SK-N-SH treated with all-trans-retinoic acid at 6 μM for 48 hours (cell line): ENCODE measurements around the gene SDK2.

Experiments used
- BACH2 ChIP-seq: fragments of 250-450 bp; sonication (Bioruptor Pico); IDR thresholded peaks from 2 replicates; pipeline ENCODE4 v1.9.0; 2021; ENCODE audit warnings: mild to moderate bottlenecking, borderline replicate concordance
- CSDC2 ChIP-seq: fragments of 250-450 bp; sonication (Bioruptor Pico); IDR thresholded peaks from 2 replicates; pipeline ENCODE4 v1.5.0; 2020; ENCODE audit warnings: mild to moderate bottlenecking, moderate library complexity
- ESRRG ChIP-seq: fragments of 250-450 bp; sonication (Bioruptor Pico); IDR thresholded peaks from 2 replicates; pipeline ENCODE4 v1.6.1; 2021; ENCODE audit warnings: mild to moderate bottlenecking
- POU6F1 ChIP-seq: fragments of 250-450 bp; sonication (Bioruptor Pico); IDR thresholded peaks from 2 replicates; pipeline ENCODE4 v1.8.0; 2021; ENCODE audit warnings: low read depth, mild to moderate bottlenecking, moderate library complexity, borderline replicate concordance
- RARB ChIP-seq: fragments of 250-450 bp; sonication (Bioruptor Pico); IDR thresholded peaks from 2 replicates; pipeline ENCODE4 v1.8.0; 2021; ENCODE audit warnings: mild to moderate bottlenecking, moderate library complexity
- ZC3H10 ChIP-seq: fragments of 250-450 bp; sonication (Bioruptor Pico); IDR thresholded peaks from 2 replicates; pipeline ENCODE4 v1.5.1; 2021; ENCODE audit warnings: mild to moderate bottlenecking, moderate library complexity
- ZFP3 ChIP-seq: fragments of 250-450 bp; sonication (Bioruptor Pico); IDR thresholded peaks from 2 replicates; pipeline ENCODE4 v1.5.0; 2020; ENCODE audit warnings: mild to moderate bottlenecking, moderate library complexity
- ZFP30 ChIP-seq: fragments of 450-650 bp; formaldehyde crosslinking; IDR thresholded peaks from 2 replicates; pipeline ENCODE4 v1.5.0; 2022; ENCODE audit warnings: mild to moderate bottlenecking, moderate library complexity
- ZNF70 ChIP-seq: fragments of 450-650 bp; formaldehyde crosslinking; IDR thresholded peaks from 2 replicates; pipeline ENCODE4 v1.5.0; 2020; ENCODE audit warnings: mild to moderate bottlenecking, moderate library complexity
- ZNF8 ChIP-seq: fragments of 450-650 bp; formaldehyde crosslinking; IDR thresholded peaks from 2 replicates; pipeline ENCODE4 v1.5.0; 2020; ENCODE audit warnings: mild to moderate bottlenecking, moderate library complexity
- TF ChIP-seq, protein P1 (sequence below): fragments of 250-450 bp; sonication (Bioruptor Pico); IDR thresholded peaks from 2 replicates; pipeline ENCODE4 v1.5.1; 2020; ENCODE audit warnings: low read depth, mild to moderate bottlenecking, moderate library complexity
- TF ChIP-seq, protein P2 (sequence below): fragments of 250-450 bp; sonication (Bioruptor Pico); IDR thresholded peaks from 2 replicates; pipeline ENCODE4 v1.8.0; 2020; ENCODE audit warnings: mild to moderate bottlenecking, moderate library complexity, borderline replicate concordance

- no peak for TF ChIP-seq ZFP30 (CRISPR knock-in tag)
- TF ChIP-seq, protein P1, sequence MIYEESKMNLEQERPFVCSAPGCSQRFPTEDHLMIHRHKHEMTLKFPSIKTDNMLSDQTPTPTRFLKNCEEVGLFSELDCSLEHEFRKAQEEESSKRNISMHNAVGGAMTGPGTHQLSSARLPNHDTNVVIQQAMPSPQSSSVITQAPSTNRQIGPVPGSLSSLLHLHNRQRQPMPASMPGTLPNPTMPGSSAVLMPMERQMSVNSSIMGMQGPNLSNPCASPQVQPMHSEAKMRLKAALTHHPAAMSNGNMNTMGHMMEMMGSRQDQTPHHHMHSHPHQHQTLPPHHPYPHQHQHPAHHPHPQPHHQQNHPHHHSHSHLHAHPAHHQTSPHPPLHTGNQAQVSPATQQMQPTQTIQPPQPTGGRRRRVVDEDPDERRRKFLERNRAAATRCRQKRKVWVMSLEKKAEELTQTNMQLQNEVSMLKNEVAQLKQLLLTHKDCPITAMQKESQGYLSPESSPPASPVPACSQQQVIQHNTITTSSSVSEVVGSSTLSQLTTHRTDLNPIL (CRISPR knock-in tag): no peak
- TF ChIP-seq ZNF70 (CRISPR knock-in tag): no peak
- TF ChIP-seq CSDC2 (CRISPR knock-in tag): no peak
- TF ChIP-seq ZFP3: no peak
- TF ChIP-seq, protein P2, sequence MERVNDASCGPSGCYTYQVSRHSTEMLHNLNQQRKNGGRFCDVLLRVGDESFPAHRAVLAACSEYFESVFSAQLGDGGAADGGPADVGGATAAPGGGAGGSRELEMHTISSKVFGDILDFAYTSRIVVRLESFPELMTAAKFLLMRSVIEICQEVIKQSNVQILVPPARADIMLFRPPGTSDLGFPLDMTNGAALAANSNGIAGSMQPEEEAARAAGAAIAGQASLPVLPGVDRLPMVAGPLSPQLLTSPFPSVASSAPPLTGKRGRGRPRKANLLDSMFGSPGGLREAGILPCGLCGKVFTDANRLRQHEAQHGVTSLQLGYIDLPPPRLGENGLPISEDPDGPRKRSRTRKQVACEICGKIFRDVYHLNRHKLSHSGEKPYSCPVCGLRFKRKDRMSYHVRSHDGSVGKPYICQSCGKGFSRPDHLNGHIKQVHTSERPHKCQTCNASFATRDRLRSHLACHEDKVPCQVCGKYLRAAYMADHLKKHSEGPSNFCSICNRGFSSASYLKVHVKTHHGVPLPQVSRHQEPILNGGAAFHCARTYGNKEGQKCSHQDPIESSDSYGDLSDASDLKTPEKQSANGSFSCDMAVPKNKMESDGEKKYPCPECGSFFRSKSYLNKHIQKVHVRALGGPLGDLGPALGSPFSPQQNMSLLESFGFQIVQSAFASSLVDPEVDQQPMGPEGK (CRISPR knock-in tag): no peak
- no peak for TF ChIP-seq RARB
- TF ChIP-seq BACH2 (CRISPR knock-in tag): no peak
- no peak for TF ChIP-seq ZNF8 (CRISPR knock-in tag)
- no peak for TF ChIP-seq ZC3H10 (CRISPR knock-in tag)
- no peak for TF ChIP-seq ESRRG (CRISPR knock-in tag)
- no peak for TF ChIP-seq POU6F1 (CRISPR knock-in tag)
Measured at GRCh38 chr17:73396431-73397277, 247.6 kb downstream of the SDK2 start.
